Measurements from ENCODE around the gene TUBA3E.

DNA sequence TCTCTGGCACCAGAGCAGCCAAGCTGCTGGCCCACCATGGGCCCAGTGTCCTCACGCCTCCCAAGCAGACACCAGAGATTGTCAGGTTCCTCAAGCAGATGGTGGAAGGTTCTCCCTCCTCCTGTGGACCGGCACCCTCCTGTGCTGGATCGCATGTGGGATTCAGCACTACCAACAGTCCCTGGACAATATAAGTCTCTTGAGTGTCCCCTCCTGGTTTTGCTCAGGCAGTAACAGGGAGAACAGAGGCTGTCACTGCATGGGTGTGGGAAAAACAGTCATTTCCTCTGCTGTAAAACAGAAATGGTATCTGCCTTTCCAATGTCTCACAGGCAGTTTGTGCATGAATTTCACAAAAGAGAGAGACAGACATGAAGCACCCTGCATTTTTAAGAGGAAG is 47.7 kb upstream of the TUBA3E start:
- TF ChIP-seq CTCF (IDR thresholded peaks at IDR 0.05; ENCODE audit: low read depth, low read length, poor library complexity, severe bottlenecking) (no peak), EZH2phosphoT487 (IDR thresholded peaks at IDR 0.05; ENCODE audit: borderline replicate concordance, low read length) (no peak)

Measured in DOHH2 (cell line).